Transverse colon (tissue), 4 donors: Measurements from ENCODE around the gene OLIG1. TPM values are rescaled to one million over a fixed set of nuclear protein-coding genes. Genes with fewer than 3 reads are reported as not detected.

ENCODE experiments used
- DNase-seq: peaks from one replicate; pipeline ENCODE4 v3.0.0-alpha.2; 2019
- H3K27ac ChIP-seq, 4 donors: fragments of 200-600 bp; sonication (generic); 2 replicates each; pipeline ENCODE4 v1.5.1; 2016 to 2018; ENCODE audit warnings: inconsistent platforms in 4 of 4
- H3K27me3 ChIP-seq: fragments of 200-600 bp; sonication (generic); 2 replicates; pipeline ENCODE4 v1.5.1; 2017; ENCODE audit warnings: inconsistent platforms
- H3K36me3 ChIP-seq, 4 donors: fragments of 200-600 bp; sonication (generic); 2 replicates each; pipeline ENCODE4 v1.5.1; 2017 to 2019; ENCODE audit warnings: inconsistent platforms in 4 of 4
- H3K4me1 ChIP-seq, 4 donors: fragments of 200-600 bp; sonication (generic); 2 replicates each; pipeline ENCODE4 v1.5.1; 2017 to 2020; ENCODE audit warnings: inconsistent platforms in 4 of 4
- H3K4me3 ChIP-seq, 4 donors: fragments of 200-600 bp; sonication (generic); 1 replicate in 1 of 4; 2 replicates in 3 of 4; pipeline versions ENCODE4 v1.5.1 to v1.6.1; 2017 to 2019; ENCODE audit warnings: inconsistent platforms in 4 of 4
- H3K9me3 ChIP-seq, 2 donors: fragments of 200-600 bp; sonication (generic); 2 replicates each; pipeline ENCODE4 v1.5.1; 2017 to 2019; ENCODE audit warnings: inconsistent platforms in 2 of 2
- EP300 ChIP-seq: sonication (generic); formaldehyde crosslinking; IDR thresholded peaks from one replicate; pipeline ENCODE4 v1.6.1; 2017; ENCODE audit warnings: antibody characterized with exemption, low read depth
- POLR2A ChIP-seq: fragments of 450-650 bp; IDR thresholded peaks from one replicate; pipeline ENCODE4 v1.6.1; 2016; ENCODE audit warnings: antibody characterized with exemption, mild to moderate bottlenecking, moderate library complexity
- POLR2AphosphoS5 ChIP-seq, 3 donors: sonication (generic); formaldehyde crosslinking; IDR thresholded peaks; one replicate each; pipeline ENCODE4 v1.6.1; 2016; ENCODE audit warnings: antibody characterized with exemption in 3 of 3
- WGBS, 2 donors: methylation state at CpG; one replicate each; pipeline ENCODE4 v1.1.5; 2018; ENCODE audit warnings: low coverage in 1 of 2; 5-methylcytosine and 5-hydroxymethylcytosine counted together
- in situ Hi-C, 4 donors: fragments of 200-750 bp; cut with MboI; loops; one replicate each; pipeline versions ENCODE4 v1.15.0 to v1.15.1; 2017; ENCODE audit warnings: low sequenced_read_pairs in 3 of 4, low pct_ligation_motif_present in 1 of 4, low pct_unique_long_range_greater_than_20kb in 1 of 4
- intact Hi-C: fragments of 100-400 bp; cut with DNase I; formaldehyde crosslinking; loops from one replicate; pipeline ENCODE4 v1.15.1; 2023; ENCODE audit warnings: low total_unique reads
- total RNA-seq, 4 donors: library from RNA; depleted of rRNA; stranded (reverse); fragments of >200 nt; gene quantifications; one replicate each; pipeline ENCODE4 v1.1.0, GENCODE V29; 2016
- TF ChIP-seq, protein P1 (sequence below), 5 experiments: fragments of 200-600 bp in 3 of 5; fragments of 450-650 bp in 2 of 5; sonication (generic) in 3 of 5; IDR thresholded peaks; 1 replicate in 2 of 5; 2 replicates in 3 of 5; pipeline ENCODE4 v1.5.1; 2016 to 2017; ENCODE audit warnings: antibody characterized with exemption in 5 of 5, inconsistent platforms in 3 of 5, mild to moderate bottlenecking in 2 of 5, moderate library complexity in 1 of 5

OLIG1 gene
- total RNA-seq, 4 donors from 2014 or later, result not detected

DNA sequence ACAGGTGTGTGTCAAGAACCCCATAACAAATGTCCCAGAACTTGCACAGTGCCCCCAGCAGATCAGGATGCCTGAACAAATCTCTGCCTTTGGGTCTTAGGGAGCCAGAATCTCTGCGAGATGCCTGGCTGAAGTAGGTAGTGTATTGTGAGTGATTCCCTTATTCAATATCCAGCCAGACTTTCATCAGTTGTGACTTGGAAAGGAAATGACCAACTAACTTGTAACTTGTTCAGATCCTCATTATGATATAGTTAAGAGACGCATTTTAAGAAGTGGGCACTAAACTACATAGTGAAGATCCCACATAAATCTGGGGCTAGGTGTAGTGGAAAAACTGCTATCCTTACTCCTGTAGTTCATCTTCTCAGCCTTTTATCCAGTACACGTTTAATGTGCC lies 32.4 kb upstream of the OLIG1 start:
- WGBS, 2 donors, result 84 to 88% methylated on average over 2 to 3 of the region's 3 CpGs
- intact Hi-C loops, result no loop called here
- peaks cover 59% of the 10 kb centered on the region for H3K27me3 ChIP-seq
- in situ Hi-C loops, result no loop called here
- H3K36me3 ChIP-seq, result no peaks in the 10 kb centered on the region
- H3K9me3 ChIP-seq, result no peaks in the 10 kb centered on the region
- no peak overlapping the region for H3K27ac ChIP-seq
- no peaks in the 10 kb centered on the region for H3K4me1 ChIP-seq
- no peak for DNase-seq
- H3K4me3 ChIP-seq, result no peak overlapping the region
- TF ChIP-seq, protein P1, sequence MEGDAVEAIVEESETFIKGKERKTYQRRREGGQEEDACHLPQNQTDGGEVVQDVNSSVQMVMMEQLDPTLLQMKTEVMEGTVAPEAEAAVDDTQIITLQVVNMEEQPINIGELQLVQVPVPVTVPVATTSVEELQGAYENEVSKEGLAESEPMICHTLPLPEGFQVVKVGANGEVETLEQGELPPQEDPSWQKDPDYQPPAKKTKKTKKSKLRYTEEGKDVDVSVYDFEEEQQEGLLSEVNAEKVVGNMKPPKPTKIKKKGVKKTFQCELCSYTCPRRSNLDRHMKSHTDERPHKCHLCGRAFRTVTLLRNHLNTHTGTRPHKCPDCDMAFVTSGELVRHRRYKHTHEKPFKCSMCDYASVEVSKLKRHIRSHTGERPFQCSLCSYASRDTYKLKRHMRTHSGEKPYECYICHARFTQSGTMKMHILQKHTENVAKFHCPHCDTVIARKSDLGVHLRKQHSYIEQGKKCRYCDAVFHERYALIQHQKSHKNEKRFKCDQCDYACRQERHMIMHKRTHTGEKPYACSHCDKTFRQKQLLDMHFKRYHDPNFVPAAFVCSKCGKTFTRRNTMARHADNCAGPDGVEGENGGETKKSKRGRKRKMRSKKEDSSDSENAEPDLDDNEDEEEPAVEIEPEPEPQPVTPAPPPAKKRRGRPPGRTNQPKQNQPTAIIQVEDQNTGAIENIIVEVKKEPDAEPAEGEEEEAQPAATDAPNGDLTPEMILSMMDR (IDR thresholded peaks at IDR 0.05), result no peak
- TF ChIP-seq EP300 (no peak), POLR2A (no peak), POLR2AphosphoS5 (IDR thresholded peaks at IDR 0.05) (no peak)

DNA sequence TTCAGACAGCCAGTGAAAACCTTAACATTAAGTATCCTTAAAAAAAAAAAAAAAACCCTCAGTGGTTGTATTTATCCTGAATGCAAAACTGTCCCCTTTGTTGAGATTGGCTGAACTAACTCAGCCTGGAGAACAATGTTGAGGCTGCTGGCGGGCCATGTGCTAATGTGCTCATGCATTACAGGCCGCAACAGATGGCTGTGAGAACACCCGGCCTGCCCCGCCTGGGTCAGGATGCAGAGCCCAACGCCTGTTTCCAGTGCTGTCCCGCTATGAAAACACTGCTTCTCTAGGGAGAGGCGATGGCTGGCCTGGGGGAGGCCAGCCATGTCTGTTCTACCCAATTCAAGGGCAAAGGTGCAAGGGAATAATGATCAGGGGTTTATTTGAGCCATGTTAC lies 30.4 kb upstream of the OLIG1 start:
- Histone ChIP-seq H3K9me3 (no peaks in the 10 kb centered on the region), H3K27me3 (peaks cover 56% of the 10 kb centered on the region), H3K36me3 (no peaks in the 10 kb centered on the region), H3K27ac (no peak overlapping the region), H3K4me3 (no peak overlapping the region), H3K4me1 (no peaks in the 10 kb centered on the region)
- TF ChIP-seq EP300, result no peak
- TF ChIP-seq POLR2AphosphoS5 (IDR thresholded peaks at IDR 0.05), result no peak
- TF ChIP-seq, protein P1 (IDR thresholded peaks at IDR 0.05), result no peak
- TF ChIP-seq POLR2A, result no peak
- intact Hi-C loops (no loop called here), in situ Hi-C loops (no loop called here)
- DNase-seq, result no peak
- 69% methylated on average over 7 of the region's 7 CpGs; no CpG with 5 or more reads in 1 of the 2 donors for WGBS, 2 donors

DNA sequence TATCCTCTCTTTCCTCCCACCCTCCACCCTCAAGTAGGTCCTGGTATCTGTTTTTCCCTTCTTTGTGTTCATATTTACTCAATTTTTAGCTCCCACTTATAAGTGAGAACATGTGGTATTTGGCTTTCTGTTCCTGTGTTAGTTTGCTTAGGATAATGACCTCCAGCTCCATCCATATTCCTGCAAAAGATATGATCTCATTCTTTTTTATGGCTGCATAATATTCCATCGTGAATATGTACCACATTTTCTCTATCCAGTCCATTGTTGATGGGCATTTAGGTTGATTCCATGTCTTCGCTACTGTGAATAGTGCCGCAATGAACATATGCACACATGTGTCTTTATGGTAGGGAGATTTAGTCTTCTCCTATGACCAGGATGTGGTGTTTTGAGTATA lies 29.7 kb upstream of the OLIG1 start:
- no peaks in the 10 kb centered on the region for H3K9me3 ChIP-seq
- no peak for DNase-seq
- no peaks in the 10 kb centered on the region for H3K4me1 ChIP-seq
- H3K4me3 ChIP-seq, result no peak overlapping the region
- in situ Hi-C loops, result no loop called here
- WGBS, 2 donors, result 86% methylated on average over 3 of the region's 3 CpGs
- intact Hi-C loops, result no loop called here
- H3K36me3 ChIP-seq, result no peaks in the 10 kb centered on the region
- peaks cover 52% of the 10 kb centered on the region for H3K27me3 ChIP-seq
- TF ChIP-seq POLR2A, result no peak
- no peak for TF ChIP-seq EP300
- TF ChIP-seq, protein P1 (IDR thresholded peaks at IDR 0.05), result no peak
- TF ChIP-seq POLR2AphosphoS5 (IDR thresholded peaks at IDR 0.05), result no peak
- H3K27ac ChIP-seq, result no peak overlapping the region

DNA sequence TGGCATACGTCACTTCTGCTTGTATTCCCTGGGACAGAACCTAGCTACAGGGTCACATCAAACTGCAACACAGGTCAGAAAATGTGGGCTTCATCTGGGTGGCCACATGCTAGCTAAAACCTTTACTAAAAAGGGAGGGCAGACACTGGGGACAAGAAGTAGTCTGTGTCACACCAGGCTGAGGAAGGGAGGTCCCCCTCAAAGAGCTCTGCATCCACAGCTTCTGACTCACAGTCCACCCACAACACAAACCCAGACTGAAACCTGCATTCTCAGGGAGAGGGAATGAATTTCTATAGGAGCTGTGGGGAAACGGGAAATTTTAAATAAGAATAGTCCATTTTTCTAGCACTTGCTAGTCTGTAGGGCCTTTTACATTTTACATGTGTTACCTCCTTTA lies 28.0 kb upstream of the OLIG1 start:
- in situ Hi-C loops, result no loop called here
- intact Hi-C loops, result no loop called here
- no peaks in the 10 kb centered on the region for H3K9me3 ChIP-seq
- DNase-seq, result no peak
- no peak overlapping the region for H3K4me3 ChIP-seq
- no peaks in the 10 kb centered on the region for H3K4me1 ChIP-seq
- 20 to 61% methylated on average over 1 to 2 of the region's 2 CpGs for WGBS, 2 donors
- no peak overlapping the region for H3K27ac ChIP-seq
- H3K36me3 ChIP-seq, result no peaks in the 10 kb centered on the region
- TF ChIP-seq EP300 (no peak), POLR2AphosphoS5 (IDR thresholded peaks at IDR 0.05) (no peak), POLR2A (no peak)
- TF ChIP-seq, protein P1 (IDR thresholded peaks at IDR 0.05), result no peak
- H3K27me3 ChIP-seq, result peaks cover 42% of the 10 kb centered on the region
